NCI-H446 (cell line): ENCODE measurements around the gene DNAJC17.

Experiments used
- DNase-seq, 2 experiments: peaks; one replicate each; lab custom pipeline; 2025; lab: John Stamatoyannopoulos, UW

The DNAJC17 gene

DNA sequence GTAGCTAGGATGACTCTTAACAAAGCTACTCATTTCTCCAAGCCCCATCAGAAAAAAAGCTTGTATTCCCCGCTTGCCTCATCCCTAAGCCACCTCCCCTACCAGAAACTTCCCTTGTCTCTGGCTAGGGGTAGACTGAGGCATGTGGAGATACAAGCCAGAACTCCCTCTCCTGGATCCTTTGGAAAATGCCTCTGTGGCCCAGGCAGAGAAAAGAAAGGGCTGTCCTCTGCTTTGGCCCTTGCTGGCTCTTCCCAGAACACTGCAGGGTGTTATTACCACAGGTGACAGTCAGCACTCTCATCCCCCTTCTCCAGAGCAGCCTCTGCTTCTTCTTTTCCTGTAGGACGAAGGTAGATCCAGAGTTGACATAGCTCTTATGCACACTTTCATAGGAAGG lies 67.4 kb downstream of the DNAJC17 start:
- DNase-seq, result no peak

DNA sequence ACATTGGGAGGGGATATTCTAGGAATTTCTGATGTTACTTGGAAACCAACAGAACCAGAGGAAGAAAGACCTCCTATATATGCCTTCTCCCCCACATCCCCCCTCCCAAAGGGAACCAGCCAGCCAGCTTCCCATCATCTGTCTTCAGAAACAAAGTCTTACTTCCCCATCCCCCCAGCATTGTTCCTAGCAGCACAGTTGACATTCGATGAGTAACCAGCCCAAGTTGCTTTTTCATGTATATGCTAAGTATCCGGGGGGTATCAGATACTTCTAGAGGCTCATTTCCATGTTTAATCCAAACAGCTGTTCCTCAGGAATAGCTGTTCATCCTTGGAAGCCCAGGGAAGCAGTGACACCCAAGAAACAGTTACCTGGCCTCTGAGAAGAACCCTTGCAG lies 68.2 kb downstream of the DNAJC17 start:
- no peak for DNase-seq

DNA sequence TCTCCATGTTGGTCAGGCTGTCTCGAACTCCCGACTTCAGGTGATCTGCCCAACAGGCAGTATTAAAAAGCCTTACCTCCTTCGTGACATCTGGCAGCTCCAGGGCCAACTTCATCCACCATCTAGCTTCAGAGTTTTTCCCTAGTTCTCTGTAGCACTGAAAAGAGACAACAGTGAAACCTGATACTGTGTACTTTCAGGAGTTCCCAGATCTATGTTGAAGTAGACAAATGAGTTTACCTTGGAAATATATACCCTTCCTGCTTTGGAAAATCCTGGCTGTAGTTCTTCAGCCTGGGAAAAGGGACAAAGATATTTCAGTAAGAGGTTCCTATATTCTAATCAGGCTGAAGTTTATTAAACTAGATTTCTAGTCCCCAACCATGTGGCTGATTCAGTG lies 70.2 kb downstream of the DNAJC17 start:
- no peak for DNase-seq

GRCh38 chr15:40736575-40736974 lies 70.7 kb downstream of the DNAJC17 start:
- no peak for DNase-seq

- DNase-seq, result no peak
Observed at GRCh38 chr15:40731034-40731433, 76.2 kb downstream of the DNAJC17 start.

GRCh38 chr15:40723919-40724318 lies 83.4 kb downstream of the DNAJC17 start:
- DNase-seq, result no peak

DNA sequence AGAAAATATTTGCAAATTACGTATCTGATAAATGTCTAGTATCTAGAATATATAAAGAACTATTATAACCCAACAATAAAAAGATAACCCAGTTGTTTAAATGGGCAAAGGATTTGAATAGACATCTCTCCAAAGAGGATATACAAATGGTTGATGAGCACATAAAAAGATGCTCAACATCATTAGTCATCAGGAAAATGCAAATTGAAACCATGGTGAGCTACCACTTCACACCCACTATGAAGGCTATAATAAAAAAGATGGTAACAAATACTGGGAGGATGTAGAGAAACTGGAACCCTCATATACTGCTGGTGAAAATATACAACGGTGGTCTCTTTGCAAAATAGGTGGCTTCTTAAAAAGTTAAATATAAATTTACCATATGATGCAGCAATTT lies 84.3 kb downstream of the DNAJC17 start:
- no peak for DNase-seq

- no peak for DNase-seq
Observed at GRCh38 chr15:40722354-40722753, 84.9 kb downstream of the DNAJC17 start.

DNA sequence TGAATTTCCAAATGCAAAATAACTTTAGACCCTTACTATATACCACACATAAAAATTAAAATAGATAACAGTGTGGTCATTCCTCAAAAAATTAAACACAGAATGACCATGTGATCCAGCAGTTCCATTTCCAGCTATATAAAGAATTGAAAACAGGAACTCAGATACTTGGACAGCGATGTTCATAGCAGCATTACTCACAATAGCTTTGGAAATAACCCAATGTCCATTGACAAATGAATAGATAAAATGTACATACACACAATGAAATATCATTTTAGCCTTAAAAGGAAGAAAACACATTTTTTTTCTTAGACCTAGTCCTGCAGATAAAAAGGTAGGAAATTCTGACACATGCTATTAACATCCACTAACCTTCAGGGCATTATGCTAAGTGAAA lies 85.6 kb downstream of the DNAJC17 start:
- DNase-seq, result no peak

DNA sequence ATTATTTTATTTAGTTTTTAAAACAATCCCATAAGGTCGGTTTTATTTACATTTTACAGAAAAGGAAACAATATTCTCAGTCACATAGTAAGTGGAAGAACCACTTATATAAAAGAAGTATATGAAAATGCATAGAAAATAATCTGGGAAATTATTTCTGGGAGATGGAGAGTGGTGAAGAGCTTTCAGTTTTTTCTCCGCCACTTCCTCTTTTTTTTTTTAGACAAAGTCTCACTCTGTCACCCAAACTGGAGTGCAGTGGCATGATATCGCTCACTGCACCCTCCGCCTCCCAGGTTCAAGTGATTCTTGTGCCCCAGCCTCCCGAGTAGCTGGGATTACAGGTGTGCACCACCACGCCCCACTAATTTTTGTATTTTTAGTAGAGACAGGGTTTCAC lies 91.1 kb downstream of the DNAJC17 start:
- no peak for DNase-seq
